HepG2 (cell line): ENCODE measurements around the gene CXCL17. TPM values are rescaled to one million over a fixed set of nuclear protein-coding genes. Genes with fewer than 3 reads are reported as not detected.
A peak's percentile ranks its signal among the peaks of the same experiment; 100 is the strongest.

Experiments
- ATAC-seq: fragments of 200-7000 bp; cut with Tn5 transposase; 3 replicates; pipeline ENCODE4 v1.9.1; 2020; ENCODE audit warnings: mild to moderate bottlenecking, moderate library complexity
- BruUV-seq: library from RNA; stranded (reverse); fragments of 400-500 nt; replicated peaks from 2 replicates; lab custom pipeline; 2021; lab: Mats Ljungman, UMichigan
- CTCF ChIA-PET: fragments of 300-600 bp; formaldehyde crosslinking; extraction: SDS; loops from one replicate; lab custom pipeline; 2021; ENCODE audit warnings: low total read pairs, inconsistent platforms, low intra/inter-chr PET ratio; lab: Yijun Ruan, JAX
- POLR2A ChIA-PET: fragments of 350-600 bp; sonication (Branson Sonifier 250); formaldehyde crosslinking; loops from one replicate; lab custom pipeline; 2020; ENCODE audit warnings: antibody characterized with exemption, inconsistent platforms; lab: Yijun Ruan, JAX
- DNase-seq: peaks from one replicate; pipeline ENCODE4 v3.0.0-alpha.2; 2015; ENCODE audit warnings: low spot score
- FAIRE-seq: peaks from 3 replicates; lab custom pipeline; 2011; peaks lifted over from hg19 to GRCh38; lab: Jason Lieb, UNC
- H2AFZ ChIP-seq: one replicate; pipeline ENCODE4 v1.6.1; 2011; ENCODE audit warnings: low read length, inconsistent platforms
- H3K27ac ChIP-seq: fragments of 300-600 bp; 3 replicates; pipeline ENCODE4 v1.8.0; 2011; ENCODE audit warnings: mixed run types, mild to moderate bottlenecking, mixed read lengths, low read length, inconsistent platforms; ENCODE audit not compliant: insufficient read depth; ENCODE audit errors: extremely low read length
- H3K27me3 ChIP-seq, 2 experiments: fragments of 200-600 bp in 1 of 2; 2 replicates in 1 of 2; 3 replicates in 1 of 2; pipeline versions ENCODE4 v1.6.0 to v1.8.0; 2011; ENCODE audit warnings: low read length in 2 of 2, mild to moderate bottlenecking in 2 of 2, moderate library complexity in 2 of 2, inconsistent platforms in 1 of 2; ENCODE audit not compliant: insufficient read depth in 2 of 2, control insufficient read depth in 1 of 2
- H3K36me3 ChIP-seq, 2 experiments: fragments of 200-600 bp in 1 of 2; replicated peaks in 1 of 2; 2 replicates in 1 of 2; 3 replicates in 1 of 2; pipeline versions ENCODE4 v1.5.1 to v1.8.0; 2011; ENCODE audit warnings: low read length in 2 of 2, inconsistent platforms in 1 of 2; ENCODE audit not compliant: insufficient read depth in 2 of 2, control insufficient read depth in 1 of 2
- H3K4me1 ChIP-seq: 2 replicates; pipeline ENCODE4 v1.5.1; 2012; ENCODE audit warnings: low read length, inconsistent platforms; ENCODE audit not compliant: insufficient read depth
- H3K4me2 ChIP-seq: 2 replicates; pipeline ENCODE4 v1.6.0; 2011; ENCODE audit warnings: low read depth, low read length, inconsistent platforms
- H3K4me3 ChIP-seq, 3 experiments: fragments of 200-600 bp in 1 of 3; sonication (generic), shearing (Covaris generic) in 1 of 3; replicated peaks in 1 of 3; 2 replicates each; pipeline ENCODE4 v1.5.1; 2011 to 2016; ENCODE audit warnings: low read length in 3 of 3, inconsistent platforms in 2 of 3, low read depth in 2 of 3, mild to moderate bottlenecking in 2 of 3, control low read depth in 1 of 3, mixed read lengths in 1 of 3; ENCODE audit not compliant: insufficient read depth in 1 of 3
- H3K79me2 ChIP-seq: one replicate; pipeline ENCODE4 v1.6.1; 2011; ENCODE audit warnings: low read length, inconsistent platforms; ENCODE audit not compliant: insufficient read depth
- H3K9ac ChIP-seq: 2 replicates; pipeline ENCODE4 v1.6.0; 2011; ENCODE audit warnings: mild to moderate bottlenecking, low read depth, low read length, inconsistent platforms; ENCODE audit not compliant: insufficient read depth
- H3K9me3 ChIP-seq: 2 replicates; pipeline ENCODE4 v1.5.1; 2012; ENCODE audit warnings: mild to moderate bottlenecking, low read length
- H4K20me1 ChIP-seq: 2 replicates; pipeline ENCODE4 v1.6.0; 2011; ENCODE audit warnings: inconsistent platforms, mild to moderate bottlenecking, low read length, moderate library complexity; ENCODE audit not compliant: insufficient read depth
- EZH2 ChIP-seq: conservative IDR thresholded peaks from 2 replicates; pipeline ENCODE4 v1.6.1; 2012; ENCODE audit warnings: mild to moderate bottlenecking, low read depth, low read length, moderate library complexity
- FOSL2 ChIP-seq: sonication (generic); formaldehyde crosslinking; IDR thresholded peaks from 2 replicates; pipeline ENCODE4 v1.4.0; 2020; ENCODE audit warnings: missing genetic modification reagents
- GATAD2A ChIP-seq: IDR thresholded peaks from 2 replicates; pipeline ENCODE4 v1.6.1; 2016
- HOXA3 ChIP-seq: sonication (generic); formaldehyde crosslinking; IDR thresholded peaks from 2 replicates; pipeline ENCODE4 v1.5.0; 2020; ENCODE audit warnings: missing genetic modification reagents
- HOXD1 ChIP-seq: sonication (generic); formaldehyde crosslinking; IDR thresholded peaks from 2 replicates; pipeline ENCODE4 v1.5.0; 2020; ENCODE audit warnings: missing genetic modification reagents
- IRF9 ChIP-seq: sonication (generic); formaldehyde crosslinking; IDR thresholded peaks from 2 replicates; pipeline ENCODE4 v1.8.0; 2022; ENCODE audit warnings: missing genetic modification reagents, mild to moderate bottlenecking, borderline replicate concordance
- MAX ChIP-seq: IDR thresholded peaks from 2 replicates; pipeline ENCODE4 v1.6.1; 2012; ENCODE audit warnings: inconsistent platforms
- PAXIP1 ChIP-seq: sonication (generic); formaldehyde crosslinking; conservative IDR thresholded peaks from 2 replicates; pipeline ENCODE4 v1.4.0; 2020; ENCODE audit warnings: mild to moderate bottlenecking, missing genetic modification reagents, moderate library complexity
- SKI ChIP-seq: fragments of 450-650 bp; IDR thresholded peaks from one replicate; pipeline ENCODE4 v1.6.1; 2018; ENCODE audit warnings: mild to moderate bottlenecking; ENCODE audit not compliant: partially characterized antibody
- ZBTB4 ChIP-seq: sonication (generic); formaldehyde crosslinking; IDR thresholded peaks from 2 replicates; pipeline ENCODE4 v1.4.0; 2020; ENCODE audit warnings: missing genetic modification reagents, mild to moderate bottlenecking, borderline replicate concordance
- ZMAT3 ChIP-seq: sonication (generic); formaldehyde crosslinking; conservative IDR thresholded peaks from 2 replicates; pipeline ENCODE4 v1.7.0; 2021; ENCODE audit warnings: missing genetic modification reagents
- ZNF292 ChIP-seq: sonication (generic); formaldehyde crosslinking; IDR thresholded peaks from 2 replicates; pipeline ENCODE4 v1.8.1; 2022; ENCODE audit warnings: mild to moderate bottlenecking, low read depth, missing genetic modification reagents, borderline replicate concordance
- ZNF331 ChIP-seq: sonication (generic); formaldehyde crosslinking; IDR thresholded peaks from 2 replicates; pipeline ENCODE4 v1.4.0; 2020; ENCODE audit warnings: missing genetic modification reagents
- ZNF556 ChIP-seq: sonication (generic); formaldehyde crosslinking; IDR thresholded peaks from 2 replicates; pipeline ENCODE4 v1.4.0; 2020; ENCODE audit warnings: mild to moderate bottlenecking, missing genetic modification reagents, borderline replicate concordance
- ZNF589 ChIP-seq: sonication (generic); formaldehyde crosslinking; conservative IDR thresholded peaks from 2 replicates; pipeline ENCODE4 v1.8.0; 2022; ENCODE audit warnings: mild to moderate bottlenecking, moderate library complexity, missing genetic modification reagents
- ZNF720 ChIP-seq: sonication (generic); formaldehyde crosslinking; IDR thresholded peaks from 2 replicates; pipeline ENCODE4 v1.4.0; 2020; ENCODE audit warnings: missing genetic modification reagents
- ZSCAN30 ChIP-seq: sonication (generic); formaldehyde crosslinking; IDR thresholded peaks from 2 replicates; pipeline ENCODE4 v1.5.0; 2020; ENCODE audit warnings: mild to moderate bottlenecking, missing genetic modification reagents
- WGBS: methylation state at CpG from one replicate; pipeline ENCODE4 v1.1.6; 2017; ENCODE audit warnings: low lambda C conversion rate; 5-methylcytosine and 5-hydroxymethylcytosine counted together
- in situ Hi-C: cut with HindIII; loops from 2 replicates; pipeline ENCODE4 v1.10.0; 2017; ENCODE audit warnings: low pct_unique_long_range_greater_than_20kb; ENCODE audit not compliant: extremely low pct_ligation_motif_present
- intact Hi-C: fragments of 100-400 bp; cut with micrococcal nuclease; formaldehyde crosslinking; loops from one replicate; pipeline ENCODE4 v1.10.0; 2022; ENCODE audit not compliant: unreplicated experiment
- polyA plus RNA-seq, 8 experiments: library from polyadenylated mRNA; depleted of rRNA in 3 of 8; stranded (reverse) in 7 of 8; unstranded in 1 of 8; fragments of >200 nt; fragmentation: Illumina TruSeq in 4 of 8; extraction: Trizol in 4 of 8; gene quantifications; 2 replicates each; pipeline versions ENCODE4 v1.2.1 to v1.2.3, GENCODE V29; 2011 to 2016; ENCODE audit warnings: low read depth in 4 of 8, missing spikeins in 1 of 8, mixed read lengths in 1 of 8; ENCODE audit not compliant: insufficient read depth in 1 of 8
- total RNA-seq, 5 experiments: library from RNA; depleted of rRNA; stranded (reverse); fragments of >200 nt; fragmentation: Illumina TruSeq; extraction: Trizol; gene quantifications; 2 replicates each; pipeline ENCODE4 v1.2.3, GENCODE V29; 2016; ENCODE audit warnings: low read depth in 1 of 5

CXCL17 gene
- total and polyA plus RNA-seq, 2 of the 13 experiments (the other 11 are each of a cell fraction or from before 2014, with no cell fraction given) = 0.12 TPM; not detected in 1

GRCh38 chr19:42441049-42441445, 1.7 kb downstream of the CXCL17 start:
- ATAC-seq (peak; percentile 53), DNase-seq (peak; percentile 72), FAIRE-seq (peak; percentile 82)
- intact Hi-C loops (no loop called here), in situ Hi-C loops (no loop called here)
- H3K9ac ChIP-seq = peak overlapping the region; percentile 41; the same call in 1 of the 2 replicates
- 6% methylated on average over 2 of the region's 2 CpGs for WGBS
- peak overlapping the region; percentile 90 for H3K4me2 ChIP-seq
- CTCF ChIA-PET = interaction anchor here (1.4 to 2.4 kb wide), 3 partner anchors 9 to 126 kb away, joined by 3 to 12 read pairs (median 4); no protein-coding TSS in a partner anchor
- H3K4me1 ChIP-seq = peaks cover 85% of the 10 kb centered on the region
- H3K4me3 ChIP-seq = peak overlapping the region in 2 of 3 experiments; percentile 32 to 52; a peak in 3 of 6 replicates
- H3K27me3 ChIP-seq = no peaks in the 10 kb centered on the region
- no peaks in the 10 kb centered on the region for H4K20me1 ChIP-seq
- H3K27ac ChIP-seq = peak overlapping the region; percentile 41
- no peaks in the 10 kb centered on the region for H3K36me3 ChIP-seq
- peak overlapping the region; percentile 83 for H2AFZ ChIP-seq
- no peaks in the 10 kb centered on the region for H3K79me2 ChIP-seq
- no peaks in the 10 kb centered on the region for H3K9me3 ChIP-seq
- BruUV-seq = no TSS peak
- POLR2A ChIA-PET = interaction anchor here (0.8 to 2.8 kb wide), 6 partner anchors 9 to 87 kb away, joined by 3 to 31 read pairs (median 8); partner anchors contain the start of gene CEACAM1
- 0 out of 2 replicates have a peak, but pooled peaks have one; percentile 2 for TF ChIP-seq HOXA3 (CRISPR knock-in tag)
- no peak for TF ChIP-seq SKI
- no peak for TF ChIP-seq ZNF589 (CRISPR knock-in tag)
- TF ChIP-seq ZSCAN30 (CRISPR knock-in tag) = no peak
- no peak for TF ChIP-seq EZH2
- TF ChIP-seq ZNF720 (CRISPR knock-in tag) = no peak
- 0 out of 2 replicates have a peak, but pooled peaks have one; percentile 10 for TF ChIP-seq PAXIP1 (CRISPR knock-in tag)
- no peak for TF ChIP-seq HOXD1 (CRISPR knock-in tag)
- TF ChIP-seq ZMAT3 (CRISPR knock-in tag) = no peak
- TF ChIP-seq ZNF556 (CRISPR knock-in tag) = 0 out of 2 replicates have a peak, but pooled peaks have one; percentile 34
- TF ChIP-seq IRF9 (CRISPR knock-in tag) = no peak
- peak; percentile 25; the same call in 1 of the 2 replicates for TF ChIP-seq MAX
- peak; percentile 33; the same call in 1 of the 2 replicates for TF ChIP-seq GATAD2A
- peak; percentile 9; the same call in 1 of the 2 replicates for TF ChIP-seq FOSL2 (CRISPR knock-in tag)
- TF ChIP-seq ZBTB4 (CRISPR knock-in tag) = no peak
- TF ChIP-seq ZNF331 = 0 out of 2 replicates have a peak, but pooled peaks have one; percentile 14
- TF ChIP-seq ZNF292 (CRISPR knock-in tag) = peak; percentile 72; the same call in 1 of the 2 replicates
